ENCODE measurements around the gene PDZD4.

The PDZD4 gene

DNA sequence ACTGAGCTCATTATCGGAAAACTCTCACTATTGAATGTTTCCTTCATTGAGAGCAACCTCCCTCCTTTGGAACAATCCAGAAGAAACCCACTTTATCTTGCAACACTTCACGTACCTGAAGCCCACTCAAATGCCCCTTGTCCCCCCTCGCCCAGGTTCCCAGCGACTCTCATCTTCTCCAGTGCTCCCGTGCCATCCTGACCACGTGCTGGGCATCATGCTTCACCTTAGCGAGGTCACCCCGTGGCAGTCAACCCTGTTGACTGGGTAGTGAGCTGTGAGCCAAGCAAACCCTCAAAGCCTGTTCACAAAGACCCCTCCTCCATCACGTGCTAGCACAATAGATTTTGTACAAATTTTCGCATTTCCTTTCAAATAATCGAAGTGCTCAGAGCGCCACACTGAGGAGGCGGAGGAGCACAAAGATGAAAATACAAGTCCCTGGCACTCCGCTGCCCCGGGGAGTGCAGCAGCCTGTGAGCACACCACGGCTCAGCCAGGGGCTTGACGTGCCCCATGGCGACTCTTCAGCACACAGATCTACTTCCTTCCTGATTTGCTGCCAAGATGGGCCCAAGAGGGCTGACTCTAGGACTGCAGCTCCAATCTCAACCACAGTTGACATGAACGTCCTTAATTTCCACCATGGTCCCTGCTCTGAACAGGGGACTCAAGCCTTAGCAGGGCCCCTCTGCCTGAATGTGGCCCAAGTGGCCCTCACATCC, 15.6 kb downstream of the PDZD4 start:
- FAIRE-seq, result no peak
- no peak for DNase-seq (ENCODE audit: low spot score)

- DNase-seq (ENCODE audit: low spot score), result no peak
- no peak for FAIRE-seq
Observed at GRCh38 chrX:153813161-153813560, 17.2 kb downstream of the PDZD4 start.

DNA sequence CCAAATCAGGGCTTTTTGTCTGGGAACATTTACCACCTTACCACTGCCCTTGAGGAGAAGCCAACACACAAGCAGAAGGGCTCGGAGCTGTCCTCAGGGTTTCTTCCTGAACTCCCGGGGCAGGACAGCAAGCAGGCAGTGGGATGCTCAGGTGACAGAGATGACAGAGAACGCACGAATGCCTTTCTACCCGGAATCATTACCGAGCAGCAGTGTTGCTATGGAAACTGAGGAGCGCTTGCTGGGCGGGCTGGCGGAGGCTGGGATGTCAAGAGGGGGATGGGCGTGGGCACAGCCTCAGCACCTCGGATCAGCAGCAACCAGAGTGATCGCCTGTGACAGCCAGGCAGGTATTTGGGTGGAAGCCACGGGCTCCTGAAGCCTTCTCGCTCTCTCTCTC, 18.1 kb downstream of the PDZD4 start:
- FAIRE-seq (no peak), DNase-seq (ENCODE audit: low spot score) (no peak)

GRCh38 chrX:153807976-153808375, 22.4 kb downstream of the PDZD4 start:
- FAIRE-seq, result no peak
- no peak for DNase-seq (ENCODE audit: low spot score)

- no peak for FAIRE-seq
- no peak for DNase-seq (ENCODE audit: low spot score)
Observed at GRCh38 chrX:153806999-153807575, 23.3 kb downstream of the PDZD4 start.

GRCh38 chrX:153805436-153805835, 24.9 kb downstream of the PDZD4 start:
- no peak for DNase-seq (ENCODE audit: low spot score)
- no peak for FAIRE-seq

DNA sequence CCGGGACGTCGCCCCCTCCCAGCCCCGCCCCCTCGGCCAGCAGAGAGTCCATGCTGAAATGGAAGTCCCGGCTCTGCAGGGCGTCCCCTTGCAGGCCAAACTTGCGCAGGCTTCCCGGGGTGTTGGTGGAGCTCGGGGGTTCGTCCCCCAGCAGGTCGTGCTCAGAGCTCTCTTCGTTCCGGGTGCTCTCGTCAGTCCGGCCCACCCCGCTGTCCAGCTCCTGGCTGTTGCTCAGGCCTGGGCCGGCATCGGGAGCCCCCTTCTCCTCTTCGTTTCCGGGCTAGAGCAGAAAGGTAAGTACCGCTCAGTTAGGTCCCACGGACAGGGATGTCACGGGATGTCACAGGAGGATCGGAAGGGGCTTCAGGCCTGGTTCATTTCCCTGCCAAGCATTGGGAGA, 25.7 kb downstream of the PDZD4 start:
- no peak for DNase-seq (ENCODE audit: low spot score)
- no peak for FAIRE-seq

- DNase-seq (ENCODE audit: low spot score) (no peak), FAIRE-seq (no peak)
Observed at GRCh38 chrX:153804100-153804595, 26.2 kb downstream of the PDZD4 start.

DNA sequence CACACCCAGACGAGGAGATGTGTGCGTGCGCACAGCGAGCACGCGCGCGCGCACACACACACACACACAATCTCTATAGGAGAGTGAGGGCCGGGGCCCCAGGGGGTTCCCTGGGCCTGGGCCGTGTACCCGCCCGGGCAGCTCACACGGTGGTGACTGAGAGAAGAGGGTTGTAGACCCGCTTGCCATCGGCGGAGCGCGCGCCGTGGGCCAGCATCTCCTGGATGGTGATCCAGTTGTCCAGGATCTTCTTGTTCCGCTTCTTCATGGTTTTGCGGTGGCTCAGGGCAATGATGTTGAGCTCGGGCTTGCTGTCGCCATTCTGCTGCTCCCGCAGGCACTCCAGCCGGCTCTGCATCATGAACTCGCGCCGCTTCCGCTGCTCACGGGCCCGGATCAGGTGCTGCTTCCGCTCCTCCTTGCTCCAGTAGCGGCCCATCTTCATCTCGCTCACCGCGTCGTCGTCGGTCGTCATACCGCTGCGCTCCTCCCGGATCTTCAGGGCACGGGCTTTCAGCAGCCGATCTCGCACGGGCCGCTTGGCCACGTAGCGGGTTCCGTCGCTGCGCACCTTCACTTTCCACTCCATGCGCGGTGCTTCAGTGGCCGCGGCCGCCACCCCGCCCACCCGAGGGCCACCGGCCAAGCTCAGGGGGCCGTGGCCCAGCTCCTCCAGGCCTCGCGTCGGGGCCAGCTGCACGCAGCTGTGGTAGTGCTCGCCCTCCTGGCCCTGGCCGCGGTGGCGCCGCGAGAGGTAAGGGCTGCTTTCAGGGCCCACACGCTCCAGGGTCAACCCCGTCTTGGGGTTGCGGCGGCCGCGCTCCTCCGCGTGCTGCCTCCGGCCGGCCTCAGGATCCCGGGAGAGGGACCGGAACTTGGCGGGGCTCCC, 26.9 kb downstream of the PDZD4 start:
- DNase-seq (ENCODE audit: low spot score) (no peak), FAIRE-seq (no peak)

DNA sequence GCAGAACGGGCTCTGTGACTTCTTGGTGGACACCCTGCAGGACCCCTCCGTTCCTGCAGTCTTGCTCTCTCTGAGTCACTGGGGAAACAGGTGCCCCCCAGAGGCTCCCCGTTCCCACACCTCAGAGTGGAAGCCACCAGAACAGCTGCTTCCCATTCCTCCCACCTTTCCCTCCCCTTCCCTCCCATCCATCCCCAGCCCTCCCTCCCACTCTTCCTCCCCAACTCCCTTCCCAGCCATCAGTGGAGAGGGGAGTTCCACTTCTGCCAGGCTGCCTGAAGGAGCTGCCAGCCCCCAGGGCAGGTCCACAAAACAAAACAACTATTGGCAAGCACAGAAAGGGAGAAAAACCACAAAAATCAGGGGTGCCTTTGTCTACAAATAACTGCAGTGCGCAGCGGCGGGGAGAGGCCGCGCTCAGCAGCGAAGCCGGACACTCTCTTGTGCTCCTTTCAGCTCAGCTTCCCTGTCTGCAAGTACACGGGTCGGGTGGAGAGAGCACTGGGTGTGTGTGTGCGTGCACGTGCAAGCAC, 27.8 kb downstream of the PDZD4 start:
- no peak for FAIRE-seq
- DNase-seq (ENCODE audit: low spot score), result no peak

DNA sequence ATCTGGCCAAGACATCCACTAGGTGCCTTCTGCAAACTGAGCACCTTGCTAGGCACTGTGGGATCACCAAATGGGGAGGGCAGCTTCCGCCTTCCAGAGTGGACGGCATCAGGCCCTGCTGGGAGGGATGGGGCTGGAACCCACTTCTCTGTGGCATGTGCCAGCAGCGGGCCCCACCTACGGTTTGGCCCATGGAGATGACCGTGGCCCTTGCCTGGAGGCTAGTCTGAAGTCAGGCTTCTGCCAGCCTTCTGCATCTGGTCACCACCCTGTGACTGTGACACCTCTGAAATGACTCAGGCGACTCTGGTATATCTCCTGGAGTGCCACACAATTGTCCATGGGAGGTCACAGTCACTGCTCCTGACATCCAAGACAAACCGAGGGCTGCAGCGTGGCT, 28.7 kb downstream of the PDZD4 start:
- no peak for FAIRE-seq
- DNase-seq (ENCODE audit: low spot score), result peak; percentile 4

- DNase-seq (ENCODE audit: low spot score) (no peak), FAIRE-seq (no peak)
Observed at GRCh38 chrX:153800746-153801145, 29.6 kb downstream of the PDZD4 start.

GRCh38 chrX:153800177-153800722, 30.1 kb downstream of the PDZD4 start:
- no peak for FAIRE-seq
- DNase-seq (ENCODE audit: low spot score), result no peak

GRCh38 chrX:153799326-153799725, 31.0 kb downstream of the PDZD4 start:
- FAIRE-seq (no peak), DNase-seq (ENCODE audit: low spot score) (no peak)

- DNase-seq (ENCODE audit: low spot score) (no peak), FAIRE-seq (no peak)
Observed at GRCh38 chrX:153797415-153798015, 32.8 kb downstream of the PDZD4 start.

DNA sequence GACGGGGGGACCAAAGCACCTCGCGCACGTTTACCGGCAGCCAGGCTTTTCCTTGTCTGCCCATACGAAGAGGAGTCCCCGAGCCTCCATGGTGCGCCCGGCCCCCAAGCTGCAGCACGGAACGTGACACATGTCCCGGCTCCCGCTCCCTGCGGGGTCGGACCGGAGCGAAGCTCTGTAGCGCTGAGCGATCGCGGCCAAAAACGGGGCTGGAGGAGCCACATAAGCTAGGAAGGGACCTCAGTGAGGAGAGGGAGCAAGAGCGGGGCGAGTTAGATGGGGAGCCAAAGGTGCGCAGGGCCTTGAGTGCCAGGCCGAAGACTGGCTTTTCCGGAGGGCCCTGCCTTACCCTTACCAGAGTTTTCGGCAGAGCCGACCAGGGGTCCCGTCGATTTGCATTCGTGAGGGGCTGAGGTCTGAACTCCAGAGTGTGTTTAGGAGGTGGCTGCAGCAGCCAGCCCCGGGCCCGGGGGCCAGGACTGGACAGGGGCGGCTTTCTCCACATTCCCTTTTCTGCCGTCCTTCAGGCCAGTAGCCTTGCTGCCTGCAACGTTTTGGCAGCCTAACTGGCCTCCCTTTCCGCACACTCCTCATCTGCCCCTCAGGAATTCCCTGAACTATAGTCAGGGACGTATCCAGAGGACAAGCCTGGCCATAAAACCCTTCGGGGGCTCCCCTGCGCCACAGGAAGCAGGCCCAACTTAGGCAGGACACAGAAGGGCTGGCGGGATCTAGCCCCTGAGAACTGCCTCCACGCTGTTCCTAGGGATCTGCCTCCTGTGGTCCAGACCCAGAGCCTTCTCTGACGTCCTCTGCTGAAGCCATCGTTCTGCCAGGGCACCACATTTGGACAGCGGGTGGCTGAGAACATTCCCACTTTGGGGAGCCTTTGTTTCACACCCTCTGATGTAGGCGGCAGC, 35.2 kb downstream of the PDZD4 start:
- DNase-seq (ENCODE audit: low spot score) (no peak), FAIRE-seq (no peak)

DNA sequence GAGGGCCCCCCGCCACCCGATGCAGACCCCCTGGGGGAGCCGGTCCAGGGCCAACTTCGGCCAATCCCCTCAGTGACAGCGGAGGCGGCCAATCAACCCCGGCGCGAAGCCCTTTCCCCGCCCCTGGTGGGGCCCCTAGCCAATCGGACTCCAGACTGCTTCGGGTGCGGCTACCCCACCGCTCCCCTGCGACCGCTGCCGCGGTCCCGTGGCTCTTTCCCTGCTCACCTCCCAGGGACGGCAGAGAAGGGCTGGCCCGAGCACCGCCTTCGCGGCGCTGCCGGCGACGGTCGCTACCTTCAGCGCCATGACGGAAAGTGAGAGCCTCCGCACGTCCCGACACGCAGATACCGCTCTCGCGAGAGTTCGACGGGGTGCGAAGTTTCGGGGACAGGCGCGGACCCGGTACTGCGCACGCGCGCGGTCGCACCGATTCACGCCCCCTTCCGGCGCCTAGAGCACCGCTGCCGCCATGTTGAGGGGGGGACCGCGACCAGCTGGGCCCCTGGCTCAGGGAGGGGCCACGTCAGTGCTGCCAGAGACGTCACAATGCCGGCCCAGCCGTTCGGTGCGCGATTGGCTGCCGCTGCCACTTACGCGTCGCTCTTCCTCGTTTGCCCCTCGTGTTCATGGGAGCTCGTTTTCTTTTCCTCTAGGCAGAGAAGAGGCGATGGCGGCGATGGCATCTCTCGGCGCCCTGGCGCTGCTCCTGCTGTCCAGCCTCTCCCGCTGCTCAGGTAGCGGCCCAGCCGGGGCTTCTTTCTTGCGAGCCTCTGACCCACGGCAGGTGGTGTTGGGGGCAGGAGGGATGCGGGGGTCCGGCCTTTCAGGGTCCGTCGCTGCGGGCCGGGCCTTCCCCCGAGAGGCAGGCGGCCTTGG, 36.1 kb downstream of the PDZD4 start, which contains the start of the genes IDH3G and SSR4:
Gene IDH3G (minus strand): TSS at position 358 of the 879 bp plus-strand sequence. CDS start 49 bp downstream, at position 309.
Gene SSR4 (plus strand): TSS at position 651 of the 879 bp plus-strand sequence. CDS start 20 bp downstream, at position 671.
- DNase-seq (ENCODE audit: low spot score) (peak; percentile 92), FAIRE-seq (peak; percentile 92)

GRCh38 chrX:153793291-153793690, 37.1 kb downstream of the PDZD4 start:
- DNase-seq (ENCODE audit: low spot score) (no peak), FAIRE-seq (no peak)

DNA sequence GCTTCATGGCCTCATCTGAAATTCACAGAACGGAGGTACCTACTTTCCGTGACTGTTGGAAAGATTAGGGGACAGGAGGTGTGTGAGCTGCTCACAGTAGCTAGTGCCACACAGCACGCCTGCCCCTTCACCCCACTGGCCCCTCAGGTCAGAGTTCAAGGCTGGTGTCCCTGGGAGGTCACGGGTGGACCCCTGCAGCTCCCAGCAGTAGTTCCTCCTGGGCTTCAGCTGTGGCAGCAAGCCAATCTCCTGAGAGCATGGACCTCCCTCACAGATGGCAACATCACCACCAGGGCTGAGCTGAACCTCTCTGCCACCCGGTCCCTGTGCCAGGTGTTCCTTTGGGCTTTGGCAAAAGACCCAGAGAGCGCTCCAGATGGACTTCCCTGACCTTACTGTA, 38.0 kb downstream of the PDZD4 start:
- DNase-seq (ENCODE audit: low spot score), result no peak
- no peak for FAIRE-seq

All from RCC 7860 (cell line).